A549 (cell line): ENCODE results near the gene ADPRS.

Experiments used
- CTCF ChIP-seq: fragments of >200 bp; sonication (Bioruptor Twin); formaldehyde crosslinking; IDR thresholded peaks from 3 replicates; pipeline ENCODE4 v1.5.1; 2016
- ELK1 ChIP-seq: fragments of 150-350 bp; IDR thresholded peaks from 2 replicates; pipeline ENCODE4 v1.6.1; 2014; ENCODE audit warnings: low read depth, mild to moderate bottlenecking, low read length
- EP300 ChIP-seq, 2 experiments: fragments of >200 bp; sonication (Bioruptor Twin); formaldehyde crosslinking; IDR thresholded peaks; 2 replicates in 1 of 2; 3 replicates in 1 of 2; pipeline ENCODE4 v1.6.1; 2016 to 2017
- GATA3 ChIP-seq: IDR thresholded peaks from 2 replicates; pipeline ENCODE4 v1.6.1; 2012; ENCODE audit warnings: borderline replicate concordance
- HMGXB4 ChIP-seq: fragments of 250-450 bp; sonication (Bioruptor Pico); IDR thresholded peaks from 2 replicates; pipeline ENCODE4 v1.5.0; 2021; ENCODE audit warnings: mild to moderate bottlenecking, moderate library complexity, borderline replicate concordance
- KDM1A ChIP-seq: fragments of 200-600 bp; sonication (generic); IDR thresholded peaks from 2 replicates; pipeline ENCODE4 v1.6.1; 2016; ENCODE audit warnings: low read depth, mild to moderate bottlenecking
- MAFK ChIP-seq: fragments of 450-650 bp; IDR thresholded peaks from 2 replicates; pipeline ENCODE4 v1.6.1; 2014; ENCODE audit not compliant: partially characterized antibody
- POLR2A ChIP-seq: IDR thresholded peaks from 2 replicates; pipeline ENCODE4 v1.6.1; 2012; ENCODE audit warnings: mild to moderate bottlenecking, low read length
- RAD21 ChIP-seq, 2 experiments: fragments of >200 bp in 1 of 2; sonication (Bioruptor Twin) in 1 of 2; formaldehyde crosslinking in 1 of 2; IDR thresholded peaks in 1 of 2; conservative IDR thresholded peaks in 1 of 2; 2 replicates in 1 of 2; 3 replicates in 1 of 2; pipeline ENCODE4 v1.6.1; 2012 to 2018; ENCODE audit warnings: inconsistent platforms in 1 of 2
- RCOR1 ChIP-seq: fragments of 150-350 bp; IDR thresholded peaks from 2 replicates; pipeline ENCODE4 v1.6.1; 2014; ENCODE audit warnings: antibody characterized with exemption, low read length, low read depth
- REST ChIP-seq: fragments of 200-600 bp; sonication (generic); IDR thresholded peaks from 2 replicates; pipeline ENCODE4 v1.6.1; 2016; ENCODE audit warnings: antibody characterized with exemption, mild to moderate bottlenecking, moderate library complexity
- RFX5 ChIP-seq: fragments of 450-650 bp; IDR thresholded peaks from 2 replicates; pipeline ENCODE4 v1.7.1; 2014; ENCODE audit warnings: antibody characterized with exemption, mild to moderate bottlenecking, moderate library complexity
- SMC3 ChIP-seq: fragments of >200 bp; sonication (Bioruptor Twin); formaldehyde crosslinking; IDR thresholded peaks from 3 replicates; pipeline ENCODE4 v1.6.1; 2018; ENCODE audit warnings: inconsistent platforms
- USF2 ChIP-seq: fragments of 450-650 bp; IDR thresholded peaks from 2 replicates; pipeline ENCODE4 v1.6.1; 2014; ENCODE audit warnings: antibody characterized with exemption

GRCh38 chr1:36040238-36040637 lies 48.5 kb upstream of the ADPRS start:
- TF ChIP-seq CTCF (no peak), RFX5 (no peak), HMGXB4 (CRISPR knock-in tag) (no peak), SMC3 (no peak), REST (no peak), RAD21 (conservative IDR thresholded peaks at IDR 0.05 in 1 of 2, IDR thresholded peaks at IDR 0.05 in 1 of 2) (no peak), USF2 (no peak), KDM1A (no peak), EP300 (IDR thresholded peaks at IDR 0.05) (no peak), GATA3 (no peak), MAFK (peak; percentile 60), RCOR1 (no peak), POLR2A (no peak), ELK1 (no peak)
